SK-N-DZ (cell line): Measurements from ENCODE around the gene MAGEB1. TPM values are rescaled to one million over a fixed set of nuclear protein-coding genes. Genes with fewer than 3 reads are reported as not detected.

Source experiments
- DNase-seq: peaks from one replicate; pipeline ENCODE4 v3.0.0-alpha.2; 2015; ENCODE audit warnings: low spot score
- polyA plus RNA-seq, 2 experiments: library from polyadenylated mRNA; depleted of rRNA; stranded (reverse); fragments of >200 nt; gene quantifications; 2 replicates each; pipeline ENCODE4 v1.2.3, GENCODE V29; 2014

Gene MAGEB1, protein sequence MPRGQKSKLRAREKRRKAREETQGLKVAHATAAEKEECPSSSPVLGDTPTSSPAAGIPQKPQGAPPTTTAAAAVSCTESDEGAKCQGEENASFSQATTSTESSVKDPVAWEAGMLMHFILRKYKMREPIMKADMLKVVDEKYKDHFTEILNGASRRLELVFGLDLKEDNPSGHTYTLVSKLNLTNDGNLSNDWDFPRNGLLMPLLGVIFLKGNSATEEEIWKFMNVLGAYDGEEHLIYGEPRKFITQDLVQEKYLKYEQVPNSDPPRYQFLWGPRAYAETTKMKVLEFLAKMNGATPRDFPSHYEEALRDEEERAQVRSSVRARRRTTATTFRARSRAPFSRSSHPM
- polyA plus RNA-seq (2014; cell fraction: cytosol; rRNA removed), result 1.1 and 1.3 TPM in 2 replicates
- polyA plus RNA-seq (2014; cell fraction: nucleus; rRNA removed), result 0.24 and 0.70 TPM in 2 replicates

- DNase-seq, result peak; percentile 75
Measured at GRCh38 chrX:30246769-30247489, at the start of gene MAGEB1. TSS of gene MAGEB1 (plus strand) at chrX:30247146. CDS start at chrX:30250494, 3,348 bp downstream.

GRCh38 chrX:30212172-30212571 lies 34.8 kb upstream of the MAGEB1 start:
- no peak for DNase-seq

DNA sequence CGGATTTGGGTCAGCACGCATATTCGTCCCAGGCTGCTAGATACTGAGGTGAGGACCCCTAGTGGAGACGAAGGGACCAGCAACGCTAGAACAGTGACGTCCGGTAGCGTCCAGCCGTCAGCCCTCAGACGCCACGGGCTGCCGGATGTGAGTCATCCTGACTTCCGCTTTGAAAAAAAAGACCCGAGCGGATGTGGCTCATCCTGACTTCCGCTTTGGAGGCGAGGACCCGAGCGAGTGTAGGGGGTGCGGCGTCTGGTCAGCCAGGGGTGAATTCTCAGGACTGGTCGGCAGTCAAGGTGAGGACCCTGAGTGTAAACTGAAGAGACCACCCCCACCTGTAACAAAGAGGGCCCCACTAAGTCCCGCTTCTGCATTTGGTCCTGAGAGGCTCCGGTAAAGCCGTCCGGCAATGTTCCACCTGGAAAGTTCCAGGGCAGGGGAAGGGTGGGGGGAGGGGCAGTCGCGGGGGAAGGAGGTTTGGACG lies 31.5 kb upstream of the MAGEB1 start, which contains the start of gene MAGEB2:
Gene MAGEB2 (plus strand): TSS at position 207 of the 487 bp plus-strand sequence. CDS start 3,018 bp downstream, outside the sequence.
- DNase-seq, result no peak

DNA sequence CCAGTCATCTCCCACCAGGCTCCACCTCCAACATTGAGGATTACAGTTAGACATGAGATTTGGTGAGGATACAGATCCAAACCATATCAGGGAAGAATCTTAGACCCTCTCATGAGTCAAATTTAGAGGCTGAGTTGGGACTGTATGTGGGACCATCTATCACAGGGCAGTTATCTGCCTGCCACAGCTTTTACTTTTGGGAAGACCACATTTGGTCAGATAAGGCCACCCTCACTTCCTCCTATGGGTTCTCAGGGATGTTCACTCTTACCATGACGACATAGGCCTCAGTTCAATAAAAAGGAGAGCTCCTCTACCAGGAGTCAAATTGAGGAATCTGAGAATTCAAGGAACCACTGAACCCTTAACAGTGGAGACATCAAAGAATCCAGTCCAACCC lies 29.5 kb upstream of the MAGEB1 start:
- no peak for DNase-seq

DNA sequence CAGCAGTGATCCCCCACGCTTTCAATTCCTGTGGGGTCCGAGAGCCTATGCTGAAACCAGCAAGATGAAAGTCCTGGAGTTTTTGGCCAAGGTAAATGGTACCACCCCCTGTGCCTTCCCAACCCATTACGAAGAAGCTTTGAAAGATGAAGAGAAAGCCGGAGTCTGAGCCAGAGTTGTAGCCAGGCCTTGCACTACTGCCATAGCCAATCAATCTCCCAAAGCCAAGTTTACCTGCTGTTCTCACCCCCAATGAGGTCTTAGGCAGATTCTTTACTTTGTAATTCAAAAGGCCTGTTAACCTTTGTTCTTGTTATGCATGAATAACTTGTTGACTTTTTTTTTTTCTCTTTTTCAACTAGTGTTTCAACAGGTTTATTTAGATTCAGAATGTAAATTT lies 27.6 kb upstream of the MAGEB1 start:
- DNase-seq, result no peak

DNA sequence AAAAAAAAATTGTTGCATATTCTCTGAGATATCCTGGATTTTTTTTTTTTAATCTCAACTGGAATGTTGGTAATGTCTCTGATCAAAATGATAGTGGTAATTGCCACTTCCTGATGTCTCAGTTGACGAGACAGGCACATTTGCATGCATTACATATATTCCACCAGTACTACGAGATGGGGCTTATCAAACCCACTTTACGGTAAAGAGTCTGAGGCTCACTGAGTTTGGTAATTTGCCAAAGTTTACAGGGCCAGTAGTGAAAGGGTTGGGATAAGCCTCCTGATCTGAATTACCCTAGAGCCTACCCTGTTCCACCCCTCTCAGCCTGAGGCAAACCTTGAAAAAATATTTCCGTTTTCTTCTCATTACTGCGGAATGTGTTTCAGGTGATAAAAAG lies 26.3 kb upstream of the MAGEB1 start:
- no peak for DNase-seq

- peak; percentile 93 for DNase-seq
Measured at GRCh38 chrX:30224536-30224935, 22.4 kb upstream of the MAGEB1 start.

- DNase-seq, result no peak
Measured at GRCh38 chrX:30228526-30228925, 18.4 kb upstream of the MAGEB1 start.

DNA sequence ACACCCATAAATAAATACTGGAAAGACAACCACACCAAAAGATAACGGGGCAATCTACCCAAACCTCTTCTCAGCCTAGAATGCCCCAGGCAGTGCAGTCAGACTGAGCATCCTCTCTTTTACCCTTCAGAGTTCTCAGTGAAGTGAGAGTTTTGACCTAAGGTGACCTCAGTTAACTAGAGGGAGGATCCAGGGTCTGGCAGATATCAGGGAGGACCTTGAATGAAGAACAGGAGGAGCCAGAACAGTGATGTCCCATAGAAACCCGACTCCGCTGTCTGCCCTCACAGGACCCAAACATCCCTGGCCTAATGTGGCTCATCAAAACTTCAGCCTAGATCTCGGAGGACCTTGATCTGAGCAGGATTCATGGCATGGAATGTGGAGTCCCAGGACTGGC lies 16.6 kb upstream of the MAGEB1 start, which contains the start of gene MAGEB3:
Gene MAGEB3 (plus strand): TSS at position 263 of the 400 bp plus-strand sequence. CDS start 5,268 bp downstream, outside the sequence.
- DNase-seq, result peak; percentile 25

DNA sequence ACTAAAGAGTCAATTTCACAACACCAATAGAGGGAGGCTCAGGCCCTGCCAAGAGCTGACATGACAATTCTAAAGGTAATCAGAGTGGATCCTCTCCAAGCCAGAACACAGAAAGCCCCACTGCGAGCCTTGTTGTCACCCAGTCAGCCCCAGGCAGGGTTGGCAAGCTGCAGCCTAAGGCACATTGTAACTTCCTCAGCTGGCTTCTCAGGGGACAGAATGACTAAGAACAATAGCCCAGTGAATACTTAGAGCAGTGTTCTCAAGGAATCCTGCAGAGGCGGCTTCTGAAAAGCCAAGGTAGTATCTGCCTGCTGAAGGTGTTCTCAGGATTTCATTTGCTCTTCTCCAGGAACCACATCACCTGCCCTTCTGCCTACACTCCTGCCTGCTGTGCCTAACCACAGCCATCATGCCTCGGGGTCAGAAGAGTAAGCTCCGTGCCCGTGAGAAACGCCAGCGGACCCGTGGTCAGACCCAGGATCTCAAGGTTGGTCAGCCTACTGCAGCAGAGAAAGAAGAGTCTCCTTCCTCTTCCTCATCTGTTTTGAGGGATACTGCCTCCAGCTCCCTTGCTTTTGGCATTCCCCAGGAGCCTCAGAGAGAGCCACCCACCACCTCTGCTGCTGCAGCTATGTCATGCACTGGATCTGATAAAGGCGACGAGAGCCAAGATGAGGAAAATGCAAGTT lies 5.1 kb upstream of the MAGEB1 start, which contains the start of gene MAGEB4:
Gene MAGEB4 (plus strand): TSS at position 277 of the 692 bp plus-strand sequence. CDS start 136 bp downstream, at position 413.
- no peak for DNase-seq

DNA sequence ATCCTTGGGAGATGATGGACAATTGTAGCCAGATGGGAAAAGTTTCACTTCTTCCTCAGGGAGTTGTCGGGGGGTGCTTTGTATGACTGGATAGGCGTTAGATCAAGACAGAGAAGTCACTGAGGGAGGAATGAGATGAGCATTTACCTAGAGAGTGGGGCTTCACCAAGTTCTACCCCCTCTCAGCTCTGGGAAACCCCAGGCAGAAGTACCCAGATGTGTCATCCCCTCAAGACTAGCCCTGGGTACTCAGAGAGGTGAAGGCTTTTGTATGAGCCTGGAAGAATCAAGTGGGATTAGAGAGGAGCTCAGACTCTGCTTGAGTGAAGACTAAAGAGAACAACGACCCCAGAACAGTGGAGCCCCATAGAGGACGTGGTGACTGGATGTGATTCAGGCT lies 1.9 kb downstream of the MAGEB1 start:
- no peak for DNase-seq

- DNase-seq, result no peak
Measured at GRCh38 chrX:30253257-30253656, 6.3 kb downstream of the MAGEB1 start.

DNA sequence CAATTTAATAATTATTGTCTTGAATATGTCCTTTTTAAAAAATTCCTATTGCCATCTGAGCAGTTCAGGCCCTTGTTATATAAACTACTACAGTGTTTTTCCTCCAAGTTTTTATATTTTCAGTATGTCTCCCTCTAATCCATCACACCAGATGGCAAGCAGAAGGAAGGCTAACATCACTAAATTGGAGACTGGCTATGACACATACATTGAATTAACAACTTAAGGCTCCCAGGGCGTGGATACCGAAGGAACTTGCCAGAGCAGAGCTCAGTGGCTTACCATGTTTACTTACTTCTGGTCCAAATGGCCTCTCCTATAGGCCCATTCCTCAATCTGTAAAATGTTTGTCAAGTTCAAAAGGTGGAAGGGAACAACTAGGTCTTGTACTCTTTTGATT lies 13.0 kb downstream of the MAGEB1 start:
- DNase-seq, result no peak

DNA sequence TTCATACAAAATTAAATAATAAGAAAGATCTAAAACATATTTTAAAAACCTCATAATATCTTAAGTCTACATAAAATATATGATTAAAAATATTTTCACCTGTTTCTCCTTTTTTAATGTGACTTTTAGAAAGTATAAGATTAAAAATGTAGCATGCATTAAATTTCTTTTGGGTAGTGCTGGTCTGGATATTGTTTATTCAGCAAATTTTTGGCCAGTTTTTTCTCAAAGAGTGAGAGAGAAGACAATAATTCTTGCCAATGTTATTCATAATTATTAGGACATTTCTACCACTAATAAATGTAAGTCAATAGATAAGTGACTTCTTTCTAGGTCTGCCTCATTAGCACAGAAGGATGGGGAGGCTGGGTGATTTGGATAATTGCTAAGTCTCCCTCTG lies 14.1 kb downstream of the MAGEB1 start:
- no peak for DNase-seq

- DNase-seq, result no peak
Measured at GRCh38 chrX:30262763-30263162, 15.8 kb downstream of the MAGEB1 start.

DNA sequence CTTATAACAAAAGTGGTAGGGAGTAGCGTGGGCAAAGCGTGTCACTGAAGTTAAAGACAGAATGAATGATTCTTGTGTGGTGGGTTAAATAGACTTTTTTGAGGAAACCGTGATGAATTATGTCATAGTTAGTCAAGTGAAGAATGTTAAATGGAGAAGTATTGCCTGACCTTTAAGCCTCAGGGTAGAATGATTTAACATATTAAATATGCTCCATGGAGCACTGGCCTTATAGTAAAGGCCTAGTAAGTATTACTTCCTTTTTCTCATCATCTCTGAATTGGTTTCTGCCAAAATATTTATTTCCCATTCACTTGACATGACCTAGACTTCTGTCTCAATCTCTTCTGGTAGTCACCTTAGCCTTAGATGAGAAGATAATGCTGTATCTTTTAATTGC lies 23.7 kb downstream of the MAGEB1 start:
- DNase-seq, result no peak

- no peak for DNase-seq
Measured at GRCh38 chrX:30275498-30275897, 28.6 kb downstream of the MAGEB1 start.

DNA sequence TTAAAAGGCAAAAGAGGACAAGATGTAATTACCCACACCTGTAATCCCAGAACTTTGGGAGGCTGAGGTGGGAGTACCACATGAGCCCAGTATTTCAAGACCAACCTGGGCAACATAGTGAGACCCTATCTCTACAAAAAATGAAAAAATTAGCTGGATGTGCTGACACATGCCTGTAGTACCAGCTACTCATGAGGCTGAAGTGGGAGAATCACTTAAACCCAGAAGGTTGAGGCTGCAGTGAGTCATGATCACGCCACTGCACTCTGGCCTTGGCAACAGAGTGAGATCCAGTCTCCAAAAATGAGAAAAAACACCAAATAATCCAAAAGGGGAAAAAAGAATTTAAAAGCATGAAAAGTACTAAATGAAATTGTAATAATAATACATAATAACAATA lies 31.4 kb downstream of the MAGEB1 start:
- DNase-seq, result no peak

DNA sequence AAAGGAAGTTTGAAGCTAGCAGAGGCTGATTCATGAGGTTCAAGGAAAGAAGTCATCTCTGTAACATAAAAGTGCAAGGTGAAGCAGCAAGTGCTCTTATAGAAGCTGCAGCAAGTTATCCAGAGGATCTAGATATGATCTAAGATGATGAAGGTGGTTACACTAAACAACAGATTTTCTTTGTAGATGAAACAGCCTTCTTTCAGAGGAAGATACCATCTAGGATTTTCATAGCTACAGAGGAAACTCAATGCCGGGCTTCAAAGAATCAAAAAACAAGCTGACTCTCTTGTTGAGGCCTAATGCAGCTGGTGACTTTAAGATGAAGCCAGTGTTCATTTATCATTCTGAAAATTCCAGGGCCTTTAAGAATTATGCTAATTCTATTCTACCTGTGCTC lies 33.5 kb downstream of the MAGEB1 start:
- no peak for DNase-seq

DNA sequence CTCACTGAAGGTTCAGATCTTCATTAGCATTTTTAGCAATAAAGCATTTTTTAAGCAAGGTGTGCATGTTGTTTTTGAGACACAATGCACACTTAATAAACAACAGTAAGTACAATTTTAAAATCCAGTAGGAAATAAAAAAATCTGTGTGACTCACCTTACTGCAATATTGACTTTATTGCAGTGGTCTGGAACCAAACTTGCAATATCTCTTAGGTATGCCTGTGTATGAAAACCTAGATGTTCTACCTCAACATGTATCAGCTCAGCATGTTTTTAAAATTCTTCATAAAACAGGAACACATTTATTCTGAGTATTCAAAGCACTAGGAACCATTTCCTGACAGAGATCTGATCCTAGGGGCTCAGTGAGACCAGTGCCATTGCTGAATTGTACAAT lies 35.6 kb downstream of the MAGEB1 start:
- no peak for DNase-seq

- no peak for DNase-seq
Measured at GRCh38 chrX:30283456-30284200, 36.7 kb downstream of the MAGEB1 start.
